Activated CD4-positive, alpha-beta T cell treated with anti-CD3 and anti-CD28 coated beads, Interleukin-2, amount 50 U/mL, for 48 hours (primary cell): ENCODE results near the gene HSPA14.
"Not testable (repeated sequence)": the region's sequence is repeated elsewhere in the genome, so short reads cannot be mapped to it uniquely, and the experiment has no call there.

Source experiments
- DNase-seq, 2 experiments: peaks; one replicate each; pipeline ENCODE4 v3.0.0-alpha.2; 2020

The HSPA14 gene

GRCh38 chr10:14837757-14838581 lies at the start of gene HSPA14, which contains the start of the genes CDNF and MSANTD7:
HSPA14 (plus strand) TSS chr10:14838306; CDS start chr10:14838403, 97 bp downstream.
CDNF (minus strand) TSS chr10:14838037; CDS start chr10:14837946, 91 bp downstream.
MSANTD7 (plus strand) TSS chr10:14838306; CDS start chr10:14842285, 3,979 bp downstream.
- peak; percentile 98 to 99 for DNase-seq

DNA sequence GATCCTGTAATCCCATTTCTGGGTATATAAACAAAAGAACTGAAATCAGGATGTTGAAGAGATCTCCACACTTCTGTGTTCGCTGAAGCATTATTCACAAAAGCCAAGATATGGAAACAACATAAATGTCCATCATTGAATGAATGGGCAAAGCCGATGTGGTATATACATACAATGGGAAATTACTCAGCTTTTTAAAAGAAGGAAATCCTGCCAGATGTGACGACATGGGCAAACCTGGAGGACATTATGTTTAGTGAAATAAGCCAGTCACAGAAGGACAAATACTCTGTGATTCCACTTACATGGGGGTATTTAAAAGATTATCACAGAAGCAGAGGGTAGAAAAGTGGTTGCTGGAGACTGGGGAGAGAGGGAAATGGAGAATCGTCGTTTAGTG lies 39.5 kb upstream of the HSPA14 start:
- DNase-seq: no peak

GRCh38 chr10:14800397-14800796 lies 37.7 kb upstream of the HSPA14 start:
- no peak for DNase-seq

- no peak for DNase-seq
Observed at GRCh38 chr10:14801723-14802122, 36.4 kb upstream of the HSPA14 start.

DNA sequence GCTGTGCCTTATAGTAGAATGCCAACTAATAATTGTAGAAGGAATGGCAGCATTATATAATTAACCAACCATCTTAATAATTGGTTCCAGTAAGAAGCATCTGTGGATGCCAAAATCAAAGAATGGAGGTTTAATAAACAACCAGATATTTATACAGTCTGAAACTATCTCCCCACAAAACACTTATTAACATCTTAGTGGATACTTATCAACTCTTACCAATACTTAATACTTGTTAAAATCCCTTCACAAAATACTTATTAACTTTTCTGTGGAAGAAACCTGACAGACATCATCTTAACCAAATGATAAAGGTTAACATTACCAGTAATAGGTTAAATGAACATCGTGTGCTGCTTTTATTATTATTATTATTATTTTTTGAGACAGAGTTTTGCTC lies 34.3 kb upstream of the HSPA14 start:
- no peak for DNase-seq

- no peak for DNase-seq
Observed at GRCh38 chr10:14806318-14806717, 31.8 kb upstream of the HSPA14 start.

- no peak for DNase-seq
Observed at GRCh38 chr10:14810969-14811953, 26.8 kb upstream of the HSPA14 start.

- no peak for DNase-seq
Observed at GRCh38 chr10:14812271-14812670, 25.8 kb upstream of the HSPA14 start.

DNA sequence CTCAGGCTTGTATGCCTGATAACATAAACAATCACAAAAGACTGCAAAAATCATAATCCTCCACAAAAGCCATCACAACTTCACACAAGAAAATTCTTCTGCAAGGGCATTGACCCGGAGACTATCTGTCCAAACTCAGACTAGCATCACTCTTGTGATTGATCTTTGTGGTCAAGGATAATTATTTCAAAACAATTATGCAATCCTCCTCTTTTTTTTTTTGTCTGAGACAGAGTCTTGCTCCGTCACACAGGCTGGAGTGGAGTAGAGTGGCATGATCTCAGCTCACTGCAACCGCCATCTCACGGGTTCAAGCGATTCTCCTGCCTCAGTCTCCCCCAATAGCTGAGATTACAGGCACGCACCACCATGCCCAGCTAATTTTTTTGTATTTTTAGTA lies 22.4 kb upstream of the HSPA14 start:
- no peak for DNase-seq

GRCh38 chr10:14816717-14817116 lies 21.4 kb upstream of the HSPA14 start:
- not testable (repeated sequence) for DNase-seq

- DNase-seq: no peak
Observed at GRCh38 chr10:14820010-14820774, 17.9 kb upstream of the HSPA14 start.

DNA sequence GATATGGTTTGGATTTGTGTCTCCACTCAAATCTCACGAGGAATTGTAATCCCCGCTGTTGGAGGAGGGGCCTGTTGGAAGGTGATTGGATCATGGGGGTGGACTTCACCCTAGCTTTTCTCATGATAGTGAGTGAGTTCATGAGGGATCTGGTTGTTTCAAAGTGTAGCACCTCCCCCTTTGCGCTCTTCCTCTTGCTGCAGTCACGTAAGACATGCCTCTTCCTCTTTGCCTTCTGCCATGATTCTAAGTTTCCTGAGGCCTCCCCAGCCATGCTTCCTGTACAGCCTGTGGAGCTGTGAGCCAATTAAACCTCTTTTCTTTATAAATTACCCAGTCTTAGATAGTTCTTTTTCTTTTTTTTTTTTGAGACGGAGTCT lies 17.3 kb upstream of the HSPA14 start:
- DNase-seq: no peak

- DNase-seq: no peak
Observed at GRCh38 chr10:14821635-14822375, 16.3 kb upstream of the HSPA14 start.

GRCh38 chr10:14822879-14823755 lies 15.0 kb upstream of the HSPA14 start:
- peak; percentile 46 to 49 for DNase-seq

DNA sequence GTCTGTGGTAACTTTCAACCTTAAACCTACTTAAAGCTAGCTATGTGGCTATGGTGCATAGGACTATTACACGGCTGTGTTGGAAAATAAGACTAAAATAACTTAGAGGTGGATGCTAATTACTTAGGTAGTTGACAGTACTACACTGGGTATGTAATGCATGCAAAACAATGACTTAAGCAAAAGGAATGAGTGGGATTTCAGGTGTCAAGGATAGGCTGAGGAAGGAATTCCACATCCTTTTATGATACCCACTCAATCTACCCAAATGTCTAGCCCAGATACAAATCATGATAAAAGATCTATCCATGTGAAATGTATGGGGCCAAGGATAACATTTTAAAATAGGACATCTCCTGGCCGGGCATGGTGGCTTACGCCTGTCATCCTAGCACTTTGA lies 14.1 kb upstream of the HSPA14 start:
- DNase-seq: no peak

GRCh38 chr10:14826076-14826829 lies 11.9 kb upstream of the HSPA14 start:
- DNase-seq: no peak

DNA sequence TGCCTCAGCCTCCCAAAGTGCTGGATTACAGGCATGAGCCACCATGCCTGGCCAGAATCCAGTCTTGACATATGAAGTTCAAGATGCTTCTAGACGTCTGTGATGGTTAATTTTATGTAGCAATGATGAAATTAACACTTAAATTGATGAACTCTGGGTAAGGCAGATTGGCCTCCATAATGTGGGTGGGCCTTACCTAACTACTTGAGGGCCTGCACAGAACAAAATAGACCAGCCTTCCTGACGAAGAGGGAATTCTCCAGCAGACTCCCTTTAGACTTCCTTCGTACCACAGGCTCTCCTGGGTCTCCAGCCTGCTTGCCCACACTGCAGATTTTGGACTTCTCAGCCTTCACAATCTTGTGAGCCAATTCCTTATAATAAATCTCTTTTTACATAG lies 5.0 kb upstream of the HSPA14 start:
- DNase-seq: no peak

- DNase-seq: no peak
Observed at GRCh38 chr10:14836208-14836607, 1.9 kb upstream of the HSPA14 start.

DNA sequence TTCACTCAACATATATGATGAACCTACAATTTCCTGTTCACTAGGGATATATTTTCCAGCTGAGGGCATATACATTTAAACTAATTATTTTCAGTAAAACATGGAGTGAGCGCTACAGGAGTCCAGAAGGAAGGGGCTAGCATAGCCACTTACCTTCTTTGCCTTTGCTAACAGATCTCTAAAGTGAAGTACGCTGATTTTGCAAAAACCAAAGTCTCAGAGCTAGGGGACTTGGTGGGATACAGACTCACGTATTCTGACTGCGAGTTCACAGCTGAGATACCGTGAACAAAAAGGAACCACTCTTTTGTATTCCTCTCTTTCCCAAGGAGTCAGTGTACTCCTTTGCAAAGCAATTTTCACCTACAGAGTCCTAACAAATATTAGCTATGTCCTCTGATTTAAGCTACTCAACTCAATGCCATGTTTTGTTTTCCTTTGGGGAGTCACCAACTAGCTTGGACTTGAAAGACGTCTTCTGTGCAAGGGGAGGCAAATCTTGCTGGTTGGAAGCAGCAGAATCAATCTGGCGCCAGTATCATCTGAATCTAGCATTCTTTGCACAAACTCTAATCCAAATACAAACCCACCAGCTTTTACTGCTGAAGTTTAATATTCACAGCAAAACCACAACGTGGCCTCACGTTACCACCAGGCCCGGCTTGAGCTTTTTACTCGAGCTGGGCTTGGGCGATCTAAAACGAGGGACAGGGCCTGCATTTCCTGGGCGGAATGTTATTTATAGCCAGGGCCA lies 926 bp upstream of the HSPA14 start:
- no peak for DNase-seq
